GM19043 (cell line): Measurements from ENCODE around the gene ATG2B.
"Not testable (repeated sequence)": the region's sequence is repeated elsewhere in the genome, so short reads cannot be mapped to it uniquely, and the experiment has no call there.

ENCODE experiments used
- ATAC-seq: cut with Tn5 transposase; IDR thresholded peaks from one replicate; pipeline ENCODE4 v1.9.1; 2021; ENCODE audit warnings: low read depth; ENCODE audit not compliant: unreplicated experiment

ATG2B gene

DNA sequence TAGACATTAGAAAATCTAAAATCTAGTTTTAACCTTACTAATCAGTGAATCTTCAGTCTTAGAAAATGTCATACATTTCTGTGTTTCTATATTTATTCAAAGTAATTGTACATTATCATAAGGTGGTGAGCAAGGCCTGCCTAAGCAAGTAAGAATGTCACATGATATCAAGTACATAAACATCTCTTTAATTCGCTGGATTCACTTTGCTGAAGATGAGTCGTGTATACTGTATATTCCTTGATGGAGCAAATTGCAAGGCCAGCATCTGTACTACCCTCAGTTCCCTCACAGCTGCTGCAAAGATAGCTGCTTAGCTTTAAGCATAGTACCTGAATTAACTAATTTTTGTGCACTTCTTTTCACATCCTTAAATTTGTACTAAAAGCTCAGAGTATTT, 20.3 kb upstream of the ATG2B start:
- no peak for ATAC-seq

- ATAC-seq: peak; percentile 85
These were observed 17.6 kb upstream of the ATG2B start for GRCh38 chr14:96380735-96381134.

DNA sequence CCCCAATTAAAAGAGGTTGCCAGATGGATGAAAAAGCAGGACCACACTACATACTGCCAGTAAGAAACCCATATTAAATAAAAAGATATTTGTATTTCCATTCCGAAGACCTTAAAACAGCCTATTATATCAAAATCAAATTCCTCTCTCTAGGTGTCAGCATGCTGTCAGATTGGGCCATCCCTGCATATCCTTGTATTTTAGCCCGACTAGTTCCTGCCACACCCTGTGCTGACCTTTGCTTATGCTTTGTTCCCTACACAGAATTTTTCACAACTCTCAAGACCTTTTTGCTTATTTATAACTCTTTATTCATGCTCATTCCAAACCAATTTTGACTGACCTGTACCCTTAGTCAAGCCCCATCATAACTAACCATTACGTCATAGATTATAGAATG, 13.0 kb upstream of the ATG2B start:
- ATAC-seq: no peak

- no peak for ATAC-seq
These were observed 10.4 kb upstream of the ATG2B start for GRCh38 chr14:96373538-96373937.

DNA sequence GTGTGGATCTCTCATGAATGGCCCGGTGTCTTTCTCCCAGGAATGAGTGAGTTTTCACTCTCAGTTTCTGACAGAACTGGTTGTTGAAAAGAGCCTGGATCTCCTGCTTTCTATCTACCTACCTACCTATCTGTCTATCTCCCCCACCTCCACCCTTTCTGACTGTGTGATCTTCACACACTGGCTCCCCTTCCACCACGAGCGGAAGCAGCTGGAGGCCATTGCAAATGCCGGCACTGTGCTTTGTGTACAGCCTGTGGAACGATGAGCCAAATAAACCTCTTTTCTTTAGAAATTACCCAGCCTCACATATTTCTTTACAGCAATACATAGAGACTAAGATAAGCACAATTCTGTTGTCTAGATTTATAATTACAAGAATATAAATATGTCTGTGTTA, 7.4 kb upstream of the ATG2B start:
- no peak for ATAC-seq

DNA sequence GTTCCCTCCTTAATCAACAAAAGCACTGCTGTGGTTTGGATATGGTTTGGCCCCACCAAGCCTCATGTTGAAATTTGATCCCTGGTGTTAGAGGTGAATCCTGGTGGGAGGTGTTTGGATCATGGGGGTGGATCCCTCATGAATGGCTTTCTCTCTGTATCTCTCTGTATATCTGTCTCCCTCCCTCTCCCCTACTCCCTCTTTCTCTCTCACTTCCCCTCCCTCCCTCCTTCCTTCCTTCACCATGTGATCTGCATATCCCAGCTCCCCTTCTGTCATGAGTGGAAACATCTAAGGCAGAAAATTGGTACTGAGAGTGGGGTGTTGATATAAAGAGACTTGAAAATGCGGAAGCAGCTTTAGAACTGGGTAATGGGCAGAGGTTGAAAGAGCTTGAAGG, 5.4 kb upstream of the ATG2B start:
- ATAC-seq: no peak

- ATAC-seq: no peak
These were observed 1.8 kb upstream of the ATG2B start for GRCh38 chr14:96364962-96365361.

- peak; percentile 32 for ATAC-seq
These were observed 703 bp upstream of the ATG2B start for GRCh38 chr14:96363751-96364336.

- ATAC-seq: peak; percentile 31
These were observed 823 bp downstream of the ATG2B start for GRCh38 chr14:96362071-96362964.

GRCh38 chr14:96359959-96360358, 3.2 kb downstream of the ATG2B start:
- no peak for ATAC-seq

GRCh38 chr14:96357216-96357615, 5.9 kb downstream of the ATG2B start:
- no peak for ATAC-seq

- no peak for ATAC-seq
These were observed 8.9 kb downstream of the ATG2B start for GRCh38 chr14:96354246-96354645.

- ATAC-seq: no peak
These were observed 10.4 kb downstream of the ATG2B start for GRCh38 chr14:96352708-96353107.

DNA sequence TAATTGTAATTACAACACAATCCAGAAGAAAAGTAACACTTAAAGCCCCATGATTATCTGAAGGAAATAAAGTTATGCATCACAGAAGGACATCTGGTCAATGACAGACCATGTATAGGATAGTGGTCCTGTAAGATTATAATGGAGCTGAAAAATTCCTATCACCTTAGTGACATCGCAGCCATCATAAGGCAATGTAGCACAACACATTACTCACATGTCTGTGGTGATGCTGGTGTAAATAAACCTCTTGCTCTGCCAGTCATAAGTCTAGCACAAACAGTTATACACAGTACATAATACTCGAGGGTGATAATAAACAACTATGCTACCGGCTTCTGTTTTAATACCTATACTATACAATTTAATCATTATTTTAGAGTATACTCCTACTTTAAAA, 11.2 kb downstream of the ATG2B start:
- ATAC-seq: no peak

DNA sequence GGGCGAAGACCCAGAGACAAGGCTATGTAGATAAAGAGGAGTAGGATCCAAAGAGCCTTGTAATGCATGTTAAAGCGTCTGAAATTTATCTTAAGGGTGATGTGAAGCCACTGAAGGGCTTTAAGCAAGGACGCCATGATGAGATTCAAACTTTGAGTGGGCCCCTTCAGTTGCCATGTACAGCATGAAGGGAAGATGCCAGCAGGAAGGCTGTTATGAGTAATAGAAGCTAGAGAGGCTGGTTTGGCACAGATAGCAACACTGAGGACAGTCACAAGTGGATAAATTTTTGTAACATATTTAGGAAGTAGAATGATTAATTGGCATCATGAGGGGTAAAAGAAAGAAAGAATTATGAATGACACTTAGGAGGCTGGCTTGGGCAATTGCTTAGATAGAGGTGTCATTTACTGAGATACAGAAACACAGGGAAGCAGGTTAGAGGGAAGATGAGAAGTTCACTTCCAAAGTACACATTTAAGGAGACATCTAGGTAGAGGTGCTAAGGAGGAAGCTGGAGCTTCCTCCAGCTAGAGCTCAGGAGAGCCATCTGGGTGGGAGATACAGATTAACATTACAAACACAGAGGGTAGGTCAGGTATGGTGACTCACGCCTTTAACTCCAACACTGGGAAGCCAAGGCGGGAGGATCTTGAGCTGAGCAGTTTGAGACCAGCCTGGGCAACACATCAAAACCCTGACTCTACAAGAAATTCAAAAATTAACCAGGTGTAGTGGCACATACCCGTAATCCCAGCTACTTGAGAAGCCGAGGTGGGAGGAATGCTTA, 13.7 kb downstream of the ATG2B start:
- no peak for ATAC-seq

DNA sequence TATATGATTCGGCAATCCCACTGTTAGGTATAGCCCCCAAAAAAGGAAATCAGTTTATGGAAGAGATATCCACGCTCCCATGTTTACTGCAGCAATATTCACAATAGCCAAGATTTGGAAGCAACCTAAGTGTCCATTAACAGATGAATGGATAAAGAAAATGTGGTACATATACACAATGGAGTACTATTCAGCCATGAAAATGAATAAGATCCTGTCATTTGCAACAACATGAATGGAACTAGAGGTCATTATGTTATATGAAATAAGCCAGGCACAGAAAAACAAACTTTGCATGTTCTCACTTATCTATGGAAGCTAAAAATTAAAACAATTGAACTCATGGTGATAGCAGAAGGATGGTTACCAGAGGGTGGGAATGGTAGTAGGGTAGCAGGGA, 15.2 kb downstream of the ATG2B start:
- not testable (repeated sequence) for ATAC-seq

GRCh38 chr14:96345669-96346068, 17.5 kb downstream of the ATG2B start:
- ATAC-seq: no peak

- no peak for ATAC-seq
These were observed 21.8 kb downstream of the ATG2B start for GRCh38 chr14:96341323-96341722.

- no peak for ATAC-seq
These were observed 24.6 kb downstream of the ATG2B start for GRCh38 chr14:96338551-96338950.

- ATAC-seq: no peak
These were observed 38.9 kb downstream of the ATG2B start for GRCh38 chr14:96324219-96324618.

- no peak for ATAC-seq
These were observed 42.5 kb downstream of the ATG2B start for GRCh38 chr14:96320605-96321004.
